ENCODE measurements around the gene PRAME. TPM values are rescaled to one million over a fixed set of nuclear protein-coding genes. Genes with fewer than 3 reads are reported as not detected.

The PRAME gene
- total and polyA plus RNA-seq, 2 of the 13 experiments (the other 11 are each of a cell fraction or from before 2014, with no cell fraction given): 0.11 to 0.83 TPM

DNA sequence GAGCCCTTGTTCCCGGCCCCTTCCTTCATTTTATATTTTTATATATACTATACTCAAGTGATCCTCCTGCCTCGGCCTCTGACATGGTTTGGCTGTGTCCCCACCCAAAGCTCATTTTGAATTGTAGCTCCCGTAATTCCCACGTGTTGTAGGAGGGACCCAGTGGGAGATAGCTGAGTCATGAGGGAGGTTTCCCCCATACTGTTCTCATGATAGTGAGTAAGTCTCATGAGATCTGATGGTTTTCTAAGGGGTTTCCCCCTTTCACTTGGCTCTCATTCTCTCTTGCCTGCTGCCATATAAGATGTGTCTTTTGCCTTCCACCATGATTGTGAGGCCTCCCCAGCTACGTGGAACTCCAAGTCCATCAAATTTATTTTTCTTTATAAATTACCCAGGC, 31.8 kb downstream of the PRAME start:
- DNase-seq (ENCODE audit: low spot score) (no peak), FAIRE-seq (no peak), ATAC-seq (no peak)
- in situ Hi-C loops (cut with HindIII; ENCODE audit: extremely low pct_ligation_motif_present, low pct_unique_long_range_greater_than_20kb) (no loop called here), intact Hi-C loops (cut with micrococcal nuclease; ENCODE audit: unreplicated experiment) (no loop called here)
- no peaks in the 10 kb centered on the region for H4K20me1 ChIP-seq (ENCODE audit: insufficient read depth, low read length)
- ChIA-PET POLR2A (no interaction called here), CTCF (ENCODE audit: low intra/inter-chr PET ratio, low total read pairs) (no interaction called here)
- no peak overlapping the region for H3K4me3 ChIP-seq (replicated peaks in 1 of 3; ENCODE audit: insufficient read depth in 1 of 3, low read depth in 2 of 3, low read length in 3 of 3)
- no peaks in the 10 kb centered on the region for H3K79me2 ChIP-seq (ENCODE audit: insufficient read depth, low read length)
- no peaks in the 10 kb centered on the region for H3K9me3 ChIP-seq (ENCODE audit: low read length)
- H3K4me1 ChIP-seq (ENCODE audit: insufficient read depth, low read length): no peaks in the 10 kb centered on the region
- H3K36me3 ChIP-seq (replicated peaks in 1 of 2; ENCODE audit: control insufficient read depth in 1 of 2, insufficient read depth in 2 of 2, low read length in 2 of 2): no peaks in the 10 kb centered on the region
- no peak overlapping the region for H3K9ac ChIP-seq (ENCODE audit: insufficient read depth, low read depth, low read length)
- H3K27ac ChIP-seq (ENCODE audit: extremely low read length, insufficient read depth, low read length): no peak overlapping the region
- H3K4me2 ChIP-seq (ENCODE audit: low read depth, low read length): no peak overlapping the region
- no peak for TF ChIP-seq LRRFIP1 (CRISPR knock-in tag; conservative IDR thresholded peaks at IDR 0.05)
- TF ChIP-seq THYN1 (CRISPR knock-in tag; IDR thresholded peaks at IDR 0.05; ENCODE audit: borderline replicate concordance, low read depth): no peak
- no peak for TF ChIP-seq PAF1 (CRISPR knock-in tag; IDR thresholded peaks at IDR 0.05)
- TF ChIP-seq NR2F2 (IDR thresholded peaks at IDR 0.05; ENCODE audit: borderline replicate concordance, low read depth): no peak
- no peak for TF ChIP-seq ZBTB7A (CRISPR knock-in tag; IDR thresholded peaks at IDR 0.05)
- TF ChIP-seq PTBP1 (IDR thresholded peaks at IDR 0.05; ENCODE audit: low read depth, low read length, poor library complexity, severe bottlenecking): no peak
- no peak for TF ChIP-seq ATRX (CRISPR knock-in tag; IDR thresholded peaks at IDR 0.05; ENCODE audit: borderline replicate concordance)
- TF ChIP-seq ZNF670 (CRISPR knock-in tag; IDR thresholded peaks at IDR 0.05; ENCODE audit: borderline replicate concordance): no peak
- TF ChIP-seq BORCS8-MEF2B (CRISPR knock-in tag; IDR thresholded peaks at IDR 0.05): no peak
- TF ChIP-seq GPBP1L1 (CRISPR knock-in tag; IDR thresholded peaks at IDR 0.05): no peak
- no peak for TF ChIP-seq CHD2 (IDR thresholded peaks at IDR 0.05; ENCODE audit: low read depth, low read length)
- TF ChIP-seq, protein P1, sequence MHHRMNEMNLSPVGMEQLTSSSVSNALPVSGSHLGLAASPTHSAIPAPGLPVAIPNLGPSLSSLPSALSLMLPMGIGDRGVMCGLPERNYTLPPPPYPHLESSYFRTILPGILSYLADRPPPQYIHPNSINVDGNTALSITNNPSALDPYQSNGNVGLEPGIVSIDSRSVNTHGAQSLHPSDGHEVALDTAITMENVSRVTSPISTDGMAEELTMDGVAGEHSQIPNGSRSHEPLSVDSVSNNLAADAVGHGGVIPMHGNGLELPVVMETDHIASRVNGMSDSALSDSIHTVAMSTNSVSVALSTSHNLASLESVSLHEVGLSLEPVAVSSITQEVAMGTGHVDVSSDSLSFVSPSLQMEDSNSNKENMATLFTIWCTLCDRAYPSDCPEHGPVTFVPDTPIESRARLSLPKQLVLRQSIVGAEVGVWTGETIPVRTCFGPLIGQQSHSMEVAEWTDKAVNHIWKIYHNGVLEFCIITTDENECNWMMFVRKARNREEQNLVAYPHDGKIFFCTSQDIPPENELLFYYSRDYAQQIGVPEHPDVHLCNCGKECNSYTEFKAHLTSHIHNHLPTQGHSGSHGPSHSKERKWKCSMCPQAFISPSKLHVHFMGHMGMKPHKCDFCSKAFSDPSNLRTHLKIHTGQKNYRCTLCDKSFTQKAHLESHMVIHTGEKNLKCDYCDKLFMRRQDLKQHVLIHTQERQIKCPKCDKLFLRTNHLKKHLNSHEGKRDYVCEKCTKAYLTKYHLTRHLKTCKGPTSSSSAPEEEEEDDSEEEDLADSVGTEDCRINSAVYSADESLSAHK (CRISPR knock-in tag; IDR thresholded peaks at IDR 0.05; ENCODE audit: borderline replicate concordance): no peak
- TF ChIP-seq KMT2A (CRISPR knock-in tag; IDR thresholded peaks at IDR 0.05): no peak
- no peak for TF ChIP-seq ZNF615 (CRISPR knock-in tag; IDR thresholded peaks at IDR 0.05; ENCODE audit: borderline replicate concordance)
- TF ChIP-seq NKX3-1 (CRISPR knock-in tag; IDR thresholded peaks at IDR 0.05): no peak
- TF ChIP-seq, protein P2, sequence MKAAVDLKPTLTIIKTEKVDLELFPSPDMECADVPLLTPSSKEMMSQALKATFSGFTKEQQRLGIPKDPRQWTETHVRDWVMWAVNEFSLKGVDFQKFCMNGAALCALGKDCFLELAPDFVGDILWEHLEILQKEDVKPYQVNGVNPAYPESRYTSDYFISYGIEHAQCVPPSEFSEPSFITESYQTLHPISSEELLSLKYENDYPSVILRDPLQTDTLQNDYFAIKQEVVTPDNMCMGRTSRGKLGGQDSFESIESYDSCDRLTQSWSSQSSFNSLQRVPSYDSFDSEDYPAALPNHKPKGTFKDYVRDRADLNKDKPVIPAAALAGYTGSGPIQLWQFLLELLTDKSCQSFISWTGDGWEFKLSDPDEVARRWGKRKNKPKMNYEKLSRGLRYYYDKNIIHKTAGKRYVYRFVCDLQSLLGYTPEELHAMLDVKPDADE (CRISPR knock-in tag; IDR thresholded peaks at IDR 0.05): no peak
- peaks cover 0 to 9% of the 10 kb centered on the region in 2 experiments; a peak in 2 of 5 replicates for H3K27me3 ChIP-seq (ENCODE audit: control insufficient read depth in 1 of 2, insufficient read depth in 2 of 2, low read length in 2 of 2)
- BruUV-seq (replicated peaks): no TSS peak
- H2AFZ ChIP-seq (ENCODE audit: low read length): no peak overlapping the region
- WGBS (ENCODE audit: low lambda C conversion rate): 38% methylated on average over 5 of the region's 5 CpGs

All from HepG2 (cell line).